GM10248 (cell line): ENCODE data around the gene AMPD2.

Source experiments
- CTCF ChIA-PET: fragments of 300-600 bp; sonication (Branson Sonifier 250); formaldehyde crosslinking; extraction: SDS; loops from one replicate; lab custom pipeline; 2021; ENCODE audit warnings: antibody characterized with exemption; lab: Yijun Ruan, JAX
- POLR2A ChIA-PET: fragments of 350-650 bp; sonication (Branson Sonifier 250); formaldehyde crosslinking; extraction: SDS; loops from one replicate; lab custom pipeline; 2020; ENCODE audit warnings: antibody characterized with exemption; lab: Yijun Ruan, JAX
- DNase-seq: peaks from one replicate; pipeline ENCODE4 v3.0.0; 2012; ENCODE audit errors: extremely low spot score
- TF ChIP-seq, protein P1 (sequence below): IDR thresholded peaks from 2 replicates; pipeline ENCODE4 v1.5.1; 2012; ENCODE audit warnings: mild to moderate bottlenecking, low read depth; ENCODE audit errors: extremely low read depth, missing control alignments, control extremely low read depth

AMPD2 gene

DNA sequence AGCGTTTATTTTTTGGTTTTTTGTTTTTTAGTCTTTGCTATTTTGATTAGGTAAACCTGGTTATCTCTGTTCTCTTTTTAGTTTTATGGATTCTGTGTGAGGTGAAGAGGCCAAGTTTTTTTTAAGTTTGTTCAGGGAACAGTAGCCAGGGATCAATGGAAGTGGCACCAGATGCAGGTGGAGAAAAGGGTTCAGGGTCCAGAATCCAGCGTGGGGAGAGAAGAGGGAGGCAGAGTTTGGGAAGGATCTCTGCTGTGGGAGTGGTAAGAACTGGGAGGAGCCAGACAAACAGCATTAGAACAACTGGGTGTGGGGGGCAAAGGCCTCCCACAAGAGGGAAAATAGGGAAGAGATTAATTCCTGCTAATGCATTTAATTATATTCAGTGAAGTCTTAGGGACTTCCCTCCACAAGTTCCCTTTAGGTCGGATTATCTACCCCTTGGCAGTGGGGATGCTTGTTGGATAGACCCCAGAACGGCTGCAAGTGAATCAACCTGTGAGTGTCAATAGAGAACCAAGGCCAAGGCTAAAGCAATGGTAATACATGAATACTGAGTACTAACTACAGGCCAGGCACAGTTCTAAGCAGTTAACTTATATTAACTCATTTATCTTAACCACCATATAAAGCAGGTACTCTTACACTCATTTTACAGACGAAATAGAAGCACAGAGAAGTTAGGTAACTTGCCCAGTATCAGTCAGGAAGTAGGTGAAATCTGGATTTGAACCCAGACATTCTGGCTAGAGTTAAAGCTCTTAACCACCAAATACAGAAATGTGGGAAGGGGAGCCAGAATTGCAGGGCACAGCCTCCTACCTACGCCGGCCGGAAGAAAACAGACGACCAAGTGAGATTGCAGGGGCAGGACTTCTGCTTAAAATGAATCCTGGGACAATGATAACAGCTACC lies 719 bp upstream of the AMPD2 start:
- TF ChIP-seq, protein P1, sequence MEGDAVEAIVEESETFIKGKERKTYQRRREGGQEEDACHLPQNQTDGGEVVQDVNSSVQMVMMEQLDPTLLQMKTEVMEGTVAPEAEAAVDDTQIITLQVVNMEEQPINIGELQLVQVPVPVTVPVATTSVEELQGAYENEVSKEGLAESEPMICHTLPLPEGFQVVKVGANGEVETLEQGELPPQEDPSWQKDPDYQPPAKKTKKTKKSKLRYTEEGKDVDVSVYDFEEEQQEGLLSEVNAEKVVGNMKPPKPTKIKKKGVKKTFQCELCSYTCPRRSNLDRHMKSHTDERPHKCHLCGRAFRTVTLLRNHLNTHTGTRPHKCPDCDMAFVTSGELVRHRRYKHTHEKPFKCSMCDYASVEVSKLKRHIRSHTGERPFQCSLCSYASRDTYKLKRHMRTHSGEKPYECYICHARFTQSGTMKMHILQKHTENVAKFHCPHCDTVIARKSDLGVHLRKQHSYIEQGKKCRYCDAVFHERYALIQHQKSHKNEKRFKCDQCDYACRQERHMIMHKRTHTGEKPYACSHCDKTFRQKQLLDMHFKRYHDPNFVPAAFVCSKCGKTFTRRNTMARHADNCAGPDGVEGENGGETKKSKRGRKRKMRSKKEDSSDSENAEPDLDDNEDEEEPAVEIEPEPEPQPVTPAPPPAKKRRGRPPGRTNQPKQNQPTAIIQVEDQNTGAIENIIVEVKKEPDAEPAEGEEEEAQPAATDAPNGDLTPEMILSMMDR = no peak
- POLR2A ChIA-PET = no interaction called here
- CTCF ChIA-PET = interaction anchor here (1.0 to 2.5 kb wide), 7 partner anchors 10 to 73 kb away, joined by 3 to 31 read pairs (median 3); partner anchors contain the start of gene GNAI3
- peak; percentile 9 for DNase-seq

DNA sequence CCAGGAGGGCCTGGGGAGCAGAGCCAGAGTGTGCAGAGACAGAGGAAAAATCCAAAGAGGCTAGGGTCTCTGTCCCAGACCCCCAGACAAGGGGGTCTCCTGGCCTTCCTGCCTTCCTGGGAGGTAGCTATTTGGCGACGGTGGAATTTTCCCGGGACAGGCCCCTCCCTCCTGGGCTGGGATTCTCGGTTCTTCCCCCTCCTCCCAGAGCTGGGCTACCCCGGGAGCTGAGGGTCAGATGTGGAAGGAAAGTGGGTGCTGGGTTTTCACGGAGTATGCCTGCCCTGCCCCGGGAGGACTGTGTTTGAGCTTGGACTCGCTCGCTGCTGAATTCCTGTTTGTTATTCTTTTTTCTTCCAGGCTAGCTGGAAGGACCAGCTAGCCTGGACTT lies 759 bp downstream of the AMPD2 start:
- ChIA-PET CTCF (interaction anchor here (0.7 to 2.5 kb wide), 11 partner anchors 10 to 410 kb away, joined by 3 to 31 read pairs (median 4); partner anchors contain the start of gene GNAI3), POLR2A (interaction anchor here (0.9 kb wide), 1 partner anchor 15 kb away, joined by 3 read pairs; no protein-coding TSS in a partner anchor)
- TF ChIP-seq, protein P1 = no peak
- no peak for DNase-seq

DNA sequence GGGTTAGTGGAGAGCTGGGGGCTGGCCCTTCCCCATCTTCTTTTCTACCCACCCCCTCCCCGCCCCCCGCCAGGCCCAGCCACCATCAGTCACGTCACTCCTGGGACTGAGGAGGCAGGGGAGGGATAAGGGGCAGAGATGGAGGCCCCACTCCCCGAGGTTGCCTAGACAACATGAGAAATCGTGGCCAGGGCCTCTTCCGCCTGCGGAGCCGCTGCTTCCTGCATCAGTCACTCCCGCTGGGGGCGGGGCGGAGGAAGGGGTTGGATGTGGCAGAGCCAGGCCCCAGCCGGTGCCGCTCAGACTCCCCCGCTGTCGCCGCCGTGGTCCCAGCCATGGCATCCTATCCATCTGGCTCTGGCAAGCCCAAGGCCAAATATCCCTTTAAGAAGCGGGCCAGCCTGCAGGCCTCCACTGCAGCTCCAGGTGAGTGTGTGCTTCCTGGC lies 1.2 kb downstream of the AMPD2 start:
- peak; percentile 95 for DNase-seq
- TF ChIP-seq, protein P1 = no peak
- CTCF ChIA-PET = interaction anchor here (0.7 to 2.5 kb wide), 7 partner anchors 9 to 409 kb away, joined by 3 to 31 read pairs (median 5); no protein-coding TSS in a partner anchor
- POLR2A ChIA-PET = interaction anchor here (0.9 kb wide), 1 partner anchor 14 kb away, joined by 3 read pairs; no protein-coding TSS in a partner anchor

DNA sequence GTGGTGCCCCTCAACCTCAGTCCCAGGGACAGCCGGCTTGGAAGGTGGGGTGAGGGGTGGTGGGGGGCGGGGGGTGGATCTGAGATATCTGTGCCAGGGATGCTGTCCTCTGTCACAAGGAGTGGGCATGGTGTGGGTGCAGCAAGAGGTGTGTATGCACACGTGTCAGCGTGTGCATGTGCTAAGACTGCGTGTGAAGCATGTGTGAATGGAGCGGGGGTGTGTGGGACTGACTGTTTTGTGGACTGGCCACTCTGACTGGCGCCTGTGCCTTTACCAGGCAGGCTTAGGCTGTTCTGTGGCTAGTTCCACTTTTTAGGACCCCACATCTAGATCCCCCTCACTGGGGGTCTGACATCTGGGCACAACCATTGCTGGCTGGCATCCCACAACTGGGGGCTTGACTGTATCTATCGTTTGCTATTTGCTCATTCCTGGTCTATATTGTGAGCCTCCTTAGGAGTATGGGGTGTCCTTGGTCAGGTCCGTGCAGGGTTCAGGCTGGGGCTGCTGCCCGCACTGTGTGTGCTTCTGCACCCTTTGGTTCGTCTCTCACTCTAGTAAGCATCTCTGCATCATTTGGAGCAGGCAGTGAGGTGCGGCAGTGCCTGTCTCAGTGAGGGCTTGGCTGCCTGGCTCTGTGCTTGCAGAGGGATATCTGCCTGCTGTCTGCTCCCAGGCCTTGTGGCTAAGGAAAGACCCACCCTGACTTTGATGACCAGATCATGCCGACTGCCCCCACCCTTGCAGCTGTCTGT lies 1.9 kb downstream of the AMPD2 start:
- DNase-seq = peak; percentile 20
- ChIA-PET CTCF (interaction anchor here (1.5 to 11.9 kb wide), 3 partner anchors 18 to 75 kb away, joined by 4 to 135 read pairs (median 31); no protein-coding TSS in a partner anchor), POLR2A (no interaction called here)
- TF ChIP-seq, protein P1 = no peak

DNA sequence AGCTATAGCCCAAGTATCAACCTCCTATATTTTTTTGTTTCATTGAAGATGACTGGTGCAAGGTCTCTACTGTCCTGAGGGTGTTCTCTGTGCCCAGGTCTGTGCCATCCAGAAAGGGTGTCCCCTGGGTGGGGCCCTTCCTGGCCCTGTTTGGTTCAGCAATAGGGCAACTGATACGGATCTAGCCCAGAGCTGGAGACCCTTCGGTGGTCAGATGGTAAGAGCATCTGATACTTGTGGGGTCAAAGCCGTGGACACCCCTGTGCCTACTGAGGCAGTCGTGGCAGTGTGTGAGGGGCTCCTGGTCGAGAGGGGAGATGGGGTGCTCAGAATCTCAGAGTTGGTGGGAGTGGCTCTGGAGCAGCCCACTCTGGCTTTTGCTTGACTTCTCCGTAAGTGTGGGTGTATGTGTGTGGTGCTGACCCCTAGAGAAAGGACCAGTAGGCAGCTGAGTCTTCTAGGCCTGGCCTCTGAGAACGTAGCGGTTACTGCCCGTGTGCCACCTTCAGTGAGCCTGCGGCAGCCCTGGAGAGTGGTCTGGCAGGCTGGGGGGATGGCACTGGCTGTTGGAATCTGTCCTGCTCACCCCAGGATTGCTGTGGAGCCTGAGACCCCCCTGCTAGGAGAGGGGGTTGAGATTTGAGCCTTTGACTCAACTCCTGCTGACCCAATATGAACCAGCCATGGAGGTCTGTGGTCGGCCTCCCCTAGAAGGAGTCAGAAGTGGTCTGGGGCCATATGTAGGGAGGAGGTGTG lies 2.7 kb downstream of the AMPD2 start:
- CTCF ChIA-PET = interaction anchor here (1.5 to 11.9 kb wide), 3 partner anchors 18 to 407 kb away, joined by 4 to 135 read pairs (median 5); no protein-coding TSS in a partner anchor
- DNase-seq = no peak
- POLR2A ChIA-PET = no interaction called here
- TF ChIP-seq, protein P1 = no peak
